Activated CD4-positive, alpha-beta T cell treated with anti-CD3 and anti-CD28 coated beads, Interleukin-2, amount 50 U/mL, for 24 hours (primary cell): Measurements from ENCODE around the gene SHMT1.

Experiments used
- DNase-seq, 2 donors: peaks; one replicate each; pipeline ENCODE4 v3.0.0-alpha.2; 2020; ENCODE audit warnings: low read depth in 1 of 2, low spot score in 1 of 2

The SHMT1 gene

DNA sequence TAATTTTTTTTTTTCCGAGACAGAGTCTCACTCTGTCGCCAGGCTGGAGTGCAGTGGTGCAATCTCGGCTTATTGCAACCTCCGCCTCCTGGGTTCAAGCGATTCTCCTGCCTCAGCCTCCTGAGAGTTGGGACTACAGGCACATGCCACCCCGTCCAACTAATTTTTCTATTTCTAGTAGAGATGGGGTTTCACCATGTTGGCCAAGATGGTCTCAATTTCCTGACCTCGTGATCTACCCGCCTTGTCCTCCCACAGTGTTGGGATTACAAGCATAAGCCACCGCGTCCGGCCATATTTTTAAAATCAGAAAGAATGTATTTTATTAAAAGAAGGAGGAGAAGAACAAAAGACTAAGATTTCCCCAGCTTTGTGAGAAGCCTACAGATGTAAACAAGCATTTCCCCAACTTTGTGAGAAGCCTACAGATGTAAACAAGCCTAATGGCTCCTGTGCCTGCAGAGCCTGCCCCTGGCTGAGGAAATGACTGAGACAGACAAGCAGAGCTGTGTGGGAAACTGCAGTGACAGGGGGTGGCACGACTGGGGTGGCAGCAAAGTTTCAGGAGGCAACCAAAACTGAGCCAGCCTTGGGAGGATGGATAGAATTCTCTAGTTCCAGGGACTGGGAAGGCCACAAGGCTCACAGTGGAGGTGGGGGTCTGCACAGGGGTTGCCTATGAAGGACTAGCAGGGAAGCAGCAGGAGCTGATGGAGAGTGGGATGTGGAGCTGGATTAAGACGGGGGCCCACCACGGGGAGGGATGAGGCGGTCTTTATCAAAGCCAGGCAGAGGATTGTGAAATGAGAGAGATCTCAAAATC, 71.4 kb downstream of the SHMT1 start:
- no peak for DNase-seq

DNA sequence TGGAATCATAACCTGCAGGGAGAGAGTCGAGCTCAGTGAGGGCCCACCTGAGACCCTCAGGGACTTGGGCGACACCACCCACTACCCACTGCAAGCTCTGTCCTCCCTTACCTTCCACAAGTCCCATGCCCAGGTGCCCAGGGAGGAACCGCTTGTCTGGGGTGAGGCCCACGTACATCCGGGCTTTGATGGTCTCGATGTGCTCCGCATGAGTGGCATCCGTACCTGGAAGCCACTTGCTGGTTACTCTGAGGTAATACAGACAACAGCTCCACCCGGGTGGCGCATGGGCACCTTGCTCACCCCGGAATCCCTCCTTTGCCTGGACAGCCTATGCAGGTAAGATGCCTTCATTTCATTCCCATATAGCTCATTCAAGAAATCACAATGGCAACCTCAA, 78.1 kb downstream of the SHMT1 start:
- no peak for DNase-seq

DNA sequence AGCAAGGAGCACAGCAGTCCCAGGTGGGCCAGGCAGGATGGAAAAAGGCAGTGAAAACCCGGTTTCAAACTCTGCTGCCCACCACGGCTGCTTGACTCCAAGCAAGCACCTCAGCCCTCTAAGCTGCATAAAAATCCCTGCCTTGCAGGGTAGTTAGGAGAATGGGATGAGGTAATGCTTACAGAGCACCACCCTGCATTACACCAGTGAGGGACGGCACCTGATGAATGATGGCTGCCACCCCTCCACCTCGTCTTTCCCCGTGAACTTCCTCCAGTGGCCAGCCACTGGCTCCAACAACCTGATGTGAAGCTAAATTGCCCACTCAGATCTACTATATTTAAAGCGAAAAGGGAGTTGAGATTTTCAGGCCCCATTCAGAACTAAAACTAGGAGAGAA, 81.6 kb downstream of the SHMT1 start:
- no peak for DNase-seq

DNA sequence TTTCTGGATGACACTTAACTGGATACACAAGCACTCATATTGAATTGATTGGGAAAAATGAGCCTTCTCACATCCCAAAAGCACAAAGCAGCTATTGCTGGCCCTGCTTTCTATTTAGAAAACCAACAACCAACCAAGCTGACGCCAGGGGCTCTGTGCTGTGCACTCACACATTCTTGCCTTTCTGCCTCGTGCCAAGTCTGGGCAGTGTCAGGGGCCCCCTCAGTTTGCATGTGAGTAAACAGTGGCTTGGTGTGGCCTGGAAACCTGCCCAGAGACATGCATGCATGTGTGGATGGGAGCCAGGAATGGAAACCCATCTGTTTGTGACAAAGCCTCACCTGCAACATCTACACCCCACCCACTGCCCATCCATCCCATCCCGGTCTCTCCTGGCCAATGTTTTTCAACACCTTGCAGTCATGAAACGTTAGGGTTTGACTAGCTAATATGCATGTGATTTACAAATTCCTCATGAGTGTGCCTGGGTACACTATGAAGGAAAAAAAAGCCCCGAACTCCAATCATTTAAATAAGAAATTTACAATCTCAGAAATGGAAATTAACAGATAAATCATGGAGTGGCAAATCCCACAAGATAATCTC, 82.5 kb downstream of the SHMT1 start:
- DNase-seq: no peak

DNA sequence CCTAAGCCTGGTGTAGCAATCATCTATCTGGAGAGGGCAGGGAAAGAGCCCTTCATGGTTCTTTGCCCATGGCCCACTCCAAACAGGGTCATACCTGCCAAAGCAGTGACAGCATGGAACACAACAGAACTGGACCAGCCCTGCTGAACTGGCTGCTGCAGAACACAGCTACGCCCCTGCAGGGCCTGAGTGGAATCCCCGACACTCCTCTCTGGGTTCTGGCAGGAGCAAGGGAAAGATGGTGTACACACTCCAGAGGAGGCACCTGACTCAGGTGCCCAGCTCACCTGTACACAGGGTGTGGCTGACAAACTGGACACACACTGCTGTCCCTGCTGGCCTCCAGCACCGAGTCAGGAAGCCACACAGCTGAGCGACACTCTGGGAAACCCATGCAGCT, 83.1 kb downstream of the SHMT1 start:
- no peak for DNase-seq

DNA sequence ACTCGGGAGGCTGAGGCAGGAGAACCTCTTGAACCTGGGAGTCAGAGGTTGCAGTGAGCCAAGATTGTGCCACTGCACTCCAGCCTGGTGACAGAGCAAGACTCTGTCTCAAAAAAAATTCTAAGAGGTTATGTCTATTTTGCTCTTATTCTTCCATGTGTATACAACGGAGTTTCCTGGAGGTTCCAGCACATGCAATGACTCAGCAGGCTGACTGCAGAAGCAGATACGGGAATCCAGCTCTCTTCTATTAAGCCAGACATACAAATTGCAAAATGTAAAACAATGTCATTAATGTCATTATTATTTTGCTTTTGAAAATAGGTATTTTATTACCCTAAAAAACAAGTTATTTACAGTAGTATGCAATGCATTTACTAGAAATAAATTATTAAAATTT, 84.5 kb downstream of the SHMT1 start:
- no peak for DNase-seq
